DND-41 (cell line): ENCODE data around the gene PLEKHA6.
"Not testable (repeated sequence)": the region's sequence is repeated elsewhere in the genome, so short reads cannot be mapped to it uniquely, and the experiment has no call there.

Experiments used
- ATAC-seq: fragments of 200-7000 bp; cut with Tn5 transposase; 3 replicates; pipeline ENCODE4 v1.9.1; 2021; ENCODE audit warnings: low read depth; ENCODE audit not compliant: insufficient read depth
- DNase-seq: peaks from one replicate; pipeline ENCODE4 v3.0.0-alpha.2; 2020
- H2AFZ ChIP-seq: 2 replicates; pipeline ENCODE4 v1.6.0; 2012; ENCODE audit warnings: low read depth, low read length
- H3K27ac ChIP-seq: 2 replicates; pipeline ENCODE4 v1.5.1; 2012; ENCODE audit warnings: low read length, inconsistent platforms
- H3K27me3 ChIP-seq: fragments of 200-600 bp; sonication (generic); 2 replicates; pipeline ENCODE4 v1.6.0; 2012; ENCODE audit warnings: low read length, mild to moderate bottlenecking, inconsistent platforms; ENCODE audit not compliant: insufficient read depth, poor library complexity
- H3K36me3 ChIP-seq: 2 replicates; pipeline ENCODE4 v1.5.1; 2012; ENCODE audit warnings: low read length, inconsistent platforms; ENCODE audit not compliant: insufficient read depth
- H3K4me1 ChIP-seq: 2 replicates; pipeline ENCODE4 v1.5.1; 2012; ENCODE audit warnings: mild to moderate bottlenecking, low read length; ENCODE audit not compliant: insufficient read depth
- H3K4me2 ChIP-seq: 2 replicates; pipeline ENCODE4 v1.6.0; 2012; ENCODE audit warnings: mild to moderate bottlenecking, moderate library complexity, low read length, inconsistent platforms; ENCODE audit not compliant: insufficient read depth
- H3K4me3 ChIP-seq, 2 experiments: fragments of 200-600 bp in 1 of 2; shearing (Covaris generic) in 1 of 2; 2 replicates each; pipeline ENCODE4 v1.5.1; 2012 to 2016; ENCODE audit warnings: inconsistent platforms in 2 of 2, low read length in 2 of 2, mild to moderate bottlenecking in 2 of 2, low read depth in 1 of 2, moderate library complexity in 1 of 2
- H3K79me2 ChIP-seq: 2 replicates; pipeline ENCODE4 v1.6.0; 2012; ENCODE audit warnings: low read length, inconsistent platforms; ENCODE audit not compliant: insufficient read depth
- H3K9ac ChIP-seq: 2 replicates; pipeline ENCODE4 v1.6.0; 2012; ENCODE audit warnings: low read depth, mild to moderate bottlenecking, inconsistent platforms, low read length, moderate library complexity
- H3K9me3 ChIP-seq: 2 replicates; pipeline ENCODE4 v1.5.1; 2012; ENCODE audit warnings: low read length, moderate library complexity, mild to moderate bottlenecking, inconsistent platforms; ENCODE audit not compliant: insufficient read depth, severe bottlenecking
- H4K20me1 ChIP-seq: 2 replicates; pipeline ENCODE4 v1.6.0; 2012; ENCODE audit warnings: low read length; ENCODE audit not compliant: insufficient read depth
- EZH2 ChIP-seq: IDR thresholded peaks from 3 replicates; pipeline ENCODE4 v1.6.1; 2012; ENCODE audit warnings: borderline replicate concordance, low read depth, mild to moderate bottlenecking, moderate library complexity, low read length, inconsistent platforms; ENCODE audit not compliant: severe bottlenecking
- TF ChIP-seq, protein P1 (sequence below): IDR thresholded peaks from 2 replicates; pipeline ENCODE4 v1.5.1; 2012; ENCODE audit warnings: borderline replicate concordance, low read length, moderate library complexity, mild to moderate bottlenecking; ENCODE audit not compliant: poor library complexity, severe bottlenecking; ENCODE audit errors: extremely low read depth

Gene PLEKHA6

DNA sequence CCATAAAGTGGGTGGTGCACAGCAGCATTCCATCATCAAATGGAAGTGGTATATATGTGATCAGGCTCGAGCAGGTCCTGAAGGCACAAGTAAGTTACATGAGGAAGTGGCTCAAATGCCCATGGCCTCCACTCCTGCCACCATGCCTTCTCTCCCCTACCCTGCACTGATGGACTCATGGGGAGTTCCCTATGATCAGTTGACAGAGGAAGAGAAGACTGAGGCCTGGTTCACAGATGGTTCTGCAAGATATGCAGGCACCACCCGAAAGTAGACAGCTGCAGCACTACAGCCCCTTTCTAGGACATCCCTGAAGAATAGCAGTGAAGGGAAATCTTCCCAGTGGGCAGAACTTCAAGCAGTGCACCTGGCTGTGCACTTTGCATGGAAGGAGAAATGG lies 121.2 kb downstream of the PLEKHA6 start:
- H3K27me3 ChIP-seq, H3K4me3 ChIP-seq, H3K36me3 ChIP-seq, H3K4me2 ChIP-seq, H3K9ac ChIP-seq, DNase-seq, ATAC-seq, H3K79me2 ChIP-seq, H3K9me3 ChIP-seq, H2AFZ ChIP-seq, H3K4me1 ChIP-seq, H4K20me1 ChIP-seq, H3K27ac ChIP-seq: not testable (repeated sequence)

DNA sequence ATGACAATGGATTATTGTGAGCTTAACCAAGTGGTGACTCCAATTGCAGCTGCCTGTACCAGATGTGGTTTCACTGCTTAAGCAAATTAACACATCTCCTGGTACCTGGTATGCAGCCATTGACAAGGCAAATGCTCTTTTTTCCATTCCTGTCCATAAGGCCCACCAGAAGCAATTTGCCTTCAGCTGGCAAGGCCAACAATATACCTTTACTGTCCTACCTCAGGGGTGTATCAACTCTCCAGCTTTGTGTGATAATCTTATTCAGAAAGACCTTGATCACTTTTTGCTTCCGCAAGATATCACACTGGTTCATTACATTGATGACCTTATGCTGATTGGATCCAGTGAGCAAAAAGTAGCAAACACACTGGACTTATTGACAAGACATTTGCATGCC lies 122.2 kb downstream of the PLEKHA6 start:
- H3K4me3 ChIP-seq, H3K27ac ChIP-seq, H2AFZ ChIP-seq, H3K9me3 ChIP-seq, DNase-seq, H3K79me2 ChIP-seq, H3K36me3 ChIP-seq, H3K4me1 ChIP-seq, H3K4me2 ChIP-seq, H3K9ac ChIP-seq, ATAC-seq, H4K20me1 ChIP-seq, H3K27me3 ChIP-seq: not testable (repeated sequence)

DNA sequence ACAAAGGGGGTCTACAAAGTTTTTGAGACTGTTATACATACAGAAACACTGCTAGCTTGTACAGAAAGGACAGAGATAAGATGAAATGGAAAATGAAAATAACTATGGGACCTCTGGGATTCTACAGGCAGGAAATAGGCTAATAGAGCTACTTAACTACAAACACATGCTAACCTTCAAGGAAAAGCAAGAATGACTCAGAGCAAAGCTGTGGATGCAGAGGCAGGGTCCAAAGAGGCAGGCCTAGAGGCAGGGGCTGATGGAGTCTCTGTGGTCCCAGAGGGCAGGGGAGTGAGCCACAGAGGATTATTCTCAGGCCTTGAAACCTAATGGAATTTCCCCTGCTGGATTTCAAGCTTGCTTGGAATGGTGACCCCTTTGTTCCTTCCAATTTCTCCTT lies 127.2 kb downstream of the PLEKHA6 start:
- H3K27ac ChIP-seq, result no peak overlapping the region
- H3K36me3 ChIP-seq, result no peaks in the 10 kb centered on the region
- no peak overlapping the region for H3K9ac ChIP-seq
- no peak overlapping the region for H2AFZ ChIP-seq
- no peaks in the 10 kb centered on the region for H4K20me1 ChIP-seq
- ATAC-seq, result no peak
- no peak overlapping the region for H3K4me2 ChIP-seq
- TF ChIP-seq EZH2, result no peak
- TF ChIP-seq, protein P1, sequence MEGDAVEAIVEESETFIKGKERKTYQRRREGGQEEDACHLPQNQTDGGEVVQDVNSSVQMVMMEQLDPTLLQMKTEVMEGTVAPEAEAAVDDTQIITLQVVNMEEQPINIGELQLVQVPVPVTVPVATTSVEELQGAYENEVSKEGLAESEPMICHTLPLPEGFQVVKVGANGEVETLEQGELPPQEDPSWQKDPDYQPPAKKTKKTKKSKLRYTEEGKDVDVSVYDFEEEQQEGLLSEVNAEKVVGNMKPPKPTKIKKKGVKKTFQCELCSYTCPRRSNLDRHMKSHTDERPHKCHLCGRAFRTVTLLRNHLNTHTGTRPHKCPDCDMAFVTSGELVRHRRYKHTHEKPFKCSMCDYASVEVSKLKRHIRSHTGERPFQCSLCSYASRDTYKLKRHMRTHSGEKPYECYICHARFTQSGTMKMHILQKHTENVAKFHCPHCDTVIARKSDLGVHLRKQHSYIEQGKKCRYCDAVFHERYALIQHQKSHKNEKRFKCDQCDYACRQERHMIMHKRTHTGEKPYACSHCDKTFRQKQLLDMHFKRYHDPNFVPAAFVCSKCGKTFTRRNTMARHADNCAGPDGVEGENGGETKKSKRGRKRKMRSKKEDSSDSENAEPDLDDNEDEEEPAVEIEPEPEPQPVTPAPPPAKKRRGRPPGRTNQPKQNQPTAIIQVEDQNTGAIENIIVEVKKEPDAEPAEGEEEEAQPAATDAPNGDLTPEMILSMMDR, result no peak
- peaks cover 7% of the 10 kb centered on the region for H3K27me3 ChIP-seq
- H3K4me3 ChIP-seq, result no peak overlapping the region
- H3K9me3 ChIP-seq, result no peaks in the 10 kb centered on the region
- no peak for DNase-seq
- no peaks in the 10 kb centered on the region for H3K79me2 ChIP-seq
- H3K4me1 ChIP-seq, result no peaks in the 10 kb centered on the region

DNA sequence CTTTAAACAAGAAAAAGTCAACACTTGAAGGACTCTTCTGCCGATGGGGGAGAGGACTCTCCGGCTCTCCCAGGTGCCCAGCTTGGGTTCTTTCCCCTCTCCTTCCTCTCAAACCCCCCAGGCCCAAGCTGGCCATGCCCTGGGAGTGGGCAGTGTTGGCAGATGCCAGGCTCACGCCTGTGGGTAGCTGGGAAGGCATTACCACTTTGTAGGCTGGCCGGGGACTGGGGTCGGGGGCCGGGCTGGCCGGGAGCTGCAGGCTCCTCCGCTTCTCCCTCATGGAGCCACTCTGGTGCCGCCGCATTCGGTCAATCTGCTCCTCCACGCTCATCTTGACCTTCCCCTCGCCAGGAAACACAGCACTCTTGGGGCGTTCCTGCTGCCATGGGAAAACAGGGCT lies 129.5 kb downstream of the PLEKHA6 start:
- peaks cover 7% of the 10 kb centered on the region for H3K27me3 ChIP-seq
- no peaks in the 10 kb centered on the region for H4K20me1 ChIP-seq
- H3K4me3 ChIP-seq, result no peak overlapping the region
- no peak for TF ChIP-seq EZH2
- TF ChIP-seq, protein P1, result no peak
- H3K4me2 ChIP-seq, result no peak overlapping the region
- no peak overlapping the region for H2AFZ ChIP-seq
- H3K79me2 ChIP-seq, result no peaks in the 10 kb centered on the region
- H3K36me3 ChIP-seq, result no peaks in the 10 kb centered on the region
- H3K9me3 ChIP-seq, result no peaks in the 10 kb centered on the region
- DNase-seq (no peak), ATAC-seq (no peak)
- no peaks in the 10 kb centered on the region for H3K4me1 ChIP-seq
- H3K9ac ChIP-seq, result no peak overlapping the region
- no peak overlapping the region for H3K27ac ChIP-seq
